Stimulated activated naive CD8-positive, alpha-beta T cell treated with anti-CD3 and anti-CD28 coated beads, Interleukin-15, Interleukin-2, amounts not matched to agents 100 U/mL and 50 U/mL, for 24 hours (primary cell): Measurements from ENCODE around the gene SYT1.
A peak's percentile ranks its signal among the peaks of the same experiment; 100 is the strongest.

ENCODE experiments used
- ATAC-seq: fragments of 150-1000 bp; cut with Tn5 transposase; one replicate; pipeline ENCODE4 v1.10.0; 2021
- DNase-seq: peaks from one replicate; pipeline ENCODE4 v3.0.0; 2021

The SYT1 gene

DNA sequence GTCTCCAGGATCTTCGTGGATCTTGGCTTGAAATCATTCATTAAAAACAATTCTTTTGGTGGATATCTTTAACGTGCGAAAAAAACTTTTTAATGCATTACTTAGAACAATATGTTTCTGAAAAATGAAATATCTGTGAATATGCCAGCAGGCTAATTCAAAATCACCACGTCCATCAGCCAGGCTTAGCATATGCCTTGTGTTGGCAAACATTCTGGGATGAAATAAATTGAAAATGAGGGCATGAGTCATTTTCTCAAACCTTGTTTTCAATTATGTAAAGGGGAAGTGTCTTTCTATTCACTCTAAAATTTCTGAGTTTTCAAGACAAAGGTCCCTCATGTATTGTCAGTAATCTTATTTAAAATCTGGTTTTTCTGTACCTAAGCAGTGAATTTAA is 432.3 kb downstream of the SYT1 start:
- no peak for ATAC-seq
- no peak for DNase-seq

DNA sequence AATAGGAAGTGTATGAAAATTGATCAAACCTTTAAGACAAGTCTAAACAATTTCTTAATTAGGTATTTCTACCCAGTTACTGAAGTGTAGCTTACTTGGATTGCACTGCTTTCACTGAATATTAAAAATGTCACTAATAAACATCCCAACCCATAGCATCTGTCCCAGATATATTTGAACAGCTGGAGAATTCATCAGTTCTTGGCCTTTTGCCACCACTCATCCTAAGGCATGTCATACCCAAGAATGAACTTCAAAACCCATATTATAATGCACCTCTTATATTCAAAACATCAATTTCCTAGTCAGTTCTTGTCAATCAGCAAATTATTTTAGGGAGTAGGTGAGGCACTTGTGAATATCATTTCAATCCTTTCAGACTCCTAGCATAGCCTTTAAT is 433.9 kb downstream of the SYT1 start:
- DNase-seq (no peak), ATAC-seq (no peak)

DNA sequence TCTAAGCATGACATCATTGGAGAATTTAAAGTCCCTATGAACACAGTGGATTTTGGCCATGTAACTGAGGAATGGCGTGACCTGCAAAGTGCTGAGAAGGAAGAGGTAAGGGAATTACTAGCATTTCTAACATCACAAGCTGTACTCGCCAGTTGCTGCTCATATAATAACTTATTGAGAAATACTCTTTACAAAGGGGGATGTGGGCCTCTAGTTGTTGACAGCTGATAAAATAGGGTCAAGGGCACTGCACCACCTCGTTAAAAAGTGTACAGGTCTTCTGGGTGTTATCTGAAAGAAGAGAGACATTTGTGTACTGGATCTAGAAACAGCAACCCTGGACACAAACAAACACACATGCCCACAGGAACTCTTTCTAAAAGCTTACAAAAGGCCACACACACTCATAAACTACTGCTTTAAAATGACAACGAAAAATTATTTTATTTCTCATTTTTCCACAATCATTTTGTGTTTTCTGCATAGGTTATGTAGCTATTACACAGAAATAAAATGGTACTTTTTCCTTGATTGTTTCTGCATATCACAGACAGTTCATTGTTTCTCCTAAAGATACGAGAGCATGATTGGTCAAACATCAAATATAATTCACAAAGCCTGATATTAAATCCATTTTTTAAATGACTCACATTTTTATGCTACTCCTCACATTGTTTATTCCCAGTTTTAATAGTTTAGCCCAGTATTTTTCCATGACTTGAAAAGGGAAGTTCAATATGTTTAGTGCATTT is 435.0 kb downstream of the SYT1 start:
- DNase-seq (no peak), ATAC-seq (no peak)

DNA sequence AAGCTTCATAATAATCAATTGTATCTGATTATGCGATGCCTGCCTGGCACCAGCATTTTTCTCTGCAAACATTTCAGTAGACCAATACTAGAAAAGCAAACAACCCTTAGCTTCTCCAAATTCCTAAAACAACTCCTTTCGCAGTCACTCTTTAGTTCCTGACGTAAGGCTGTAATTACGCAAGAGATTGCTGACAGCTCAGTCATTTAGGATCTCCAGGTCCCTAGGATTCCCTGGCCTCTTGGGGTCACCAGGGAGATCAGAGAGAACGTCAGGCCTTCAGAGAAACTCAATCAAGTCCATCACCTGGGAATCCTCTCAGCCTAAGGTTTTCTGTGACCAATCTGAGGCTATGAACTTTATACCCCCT is 435.6 kb downstream of the SYT1 start:
- ATAC-seq: no peak
- DNase-seq: no peak

DNA sequence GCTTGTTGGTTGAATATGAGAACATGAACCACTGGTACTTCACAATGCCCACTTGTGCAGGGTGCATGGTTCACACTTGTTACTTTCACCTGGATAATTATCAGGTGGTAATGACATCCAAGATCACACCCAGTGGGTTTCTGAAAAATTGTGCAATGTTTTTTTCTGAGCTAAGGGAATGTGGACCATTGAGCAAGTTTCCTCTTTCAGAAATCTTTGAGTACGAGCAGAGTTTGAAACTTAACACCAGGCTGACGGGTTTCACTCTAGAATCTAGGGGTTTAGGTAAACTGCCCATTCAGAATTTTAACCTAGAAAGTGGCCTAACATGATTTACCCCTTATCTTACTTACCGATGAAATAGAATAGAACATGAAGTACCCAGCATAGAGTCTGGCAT is 436.6 kb downstream of the SYT1 start:
- ATAC-seq (no peak), DNase-seq (no peak)

DNA sequence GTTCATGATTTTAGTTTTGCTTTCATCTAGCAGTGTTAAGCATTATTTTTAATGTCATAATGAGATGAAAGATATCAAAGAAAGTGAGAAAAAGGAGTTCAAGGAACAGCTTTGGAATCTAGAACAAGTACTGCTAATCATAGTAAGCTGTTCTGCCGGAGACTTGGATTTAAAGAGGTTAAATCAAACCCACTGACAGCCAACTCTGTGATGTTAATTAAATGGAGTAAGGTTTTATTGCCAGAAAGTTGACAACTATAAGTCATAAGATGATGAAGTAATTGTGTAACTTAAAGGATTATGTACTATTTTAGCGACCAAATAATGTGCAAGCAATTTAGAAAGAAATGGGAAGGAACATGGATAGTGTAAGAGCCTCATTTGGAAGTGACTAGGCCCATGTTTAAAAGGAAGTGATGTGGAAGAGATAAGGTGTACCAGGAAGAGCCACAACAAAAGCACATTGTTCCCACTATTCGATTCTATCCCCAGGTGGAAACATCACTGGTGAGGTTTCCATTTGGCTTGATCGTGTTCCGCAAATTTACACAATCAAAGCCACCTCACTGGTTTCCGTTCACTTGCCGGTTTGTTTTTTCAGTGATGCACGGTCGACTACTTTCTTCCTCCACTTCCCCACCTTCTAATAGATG is 437.7 kb downstream of the SYT1 start:
- DNase-seq (no peak), ATAC-seq (no peak)

DNA sequence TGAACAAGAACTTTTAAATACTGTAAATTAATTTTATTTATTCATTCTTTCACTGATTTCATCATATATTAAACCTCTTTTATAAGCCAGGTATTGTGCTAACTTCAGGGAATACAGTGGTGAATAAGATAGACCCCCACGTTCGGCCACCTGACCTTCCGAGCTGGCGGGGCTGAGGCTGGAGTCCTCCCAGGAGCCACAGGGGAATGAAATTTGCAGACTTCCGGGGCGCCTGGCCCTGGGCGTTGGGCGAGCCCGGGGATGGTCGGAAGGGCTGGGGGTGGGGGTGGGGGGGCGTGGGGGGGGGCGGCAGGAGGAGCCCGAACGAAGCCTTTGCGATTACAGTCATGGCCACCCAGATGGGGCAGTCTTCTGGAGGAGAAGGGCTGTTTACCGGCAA is 442.8 kb downstream of the SYT1 start:
- DNase-seq (no peak), ATAC-seq (no peak)

DNA sequence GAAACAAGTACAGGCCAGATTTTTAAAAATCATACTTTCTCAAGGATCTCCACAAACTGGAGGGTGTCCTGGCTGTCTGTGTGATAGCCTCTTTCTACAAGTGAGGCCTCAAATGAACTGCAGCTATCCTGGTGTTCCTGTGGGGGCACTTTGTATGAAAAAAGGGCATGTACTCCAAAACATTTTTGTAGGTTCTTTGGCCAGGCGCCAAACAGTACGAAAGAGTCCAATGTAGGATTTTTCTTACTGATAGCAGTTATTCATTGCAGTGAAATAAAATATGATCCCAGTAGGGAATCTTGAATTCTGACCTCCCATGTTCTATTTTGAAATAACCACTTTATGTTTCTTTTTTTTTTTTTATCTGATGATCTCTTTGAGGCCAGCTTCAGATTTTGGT is 444.5 kb downstream of the SYT1 start:
- ATAC-seq (no peak), DNase-seq (no peak)

DNA sequence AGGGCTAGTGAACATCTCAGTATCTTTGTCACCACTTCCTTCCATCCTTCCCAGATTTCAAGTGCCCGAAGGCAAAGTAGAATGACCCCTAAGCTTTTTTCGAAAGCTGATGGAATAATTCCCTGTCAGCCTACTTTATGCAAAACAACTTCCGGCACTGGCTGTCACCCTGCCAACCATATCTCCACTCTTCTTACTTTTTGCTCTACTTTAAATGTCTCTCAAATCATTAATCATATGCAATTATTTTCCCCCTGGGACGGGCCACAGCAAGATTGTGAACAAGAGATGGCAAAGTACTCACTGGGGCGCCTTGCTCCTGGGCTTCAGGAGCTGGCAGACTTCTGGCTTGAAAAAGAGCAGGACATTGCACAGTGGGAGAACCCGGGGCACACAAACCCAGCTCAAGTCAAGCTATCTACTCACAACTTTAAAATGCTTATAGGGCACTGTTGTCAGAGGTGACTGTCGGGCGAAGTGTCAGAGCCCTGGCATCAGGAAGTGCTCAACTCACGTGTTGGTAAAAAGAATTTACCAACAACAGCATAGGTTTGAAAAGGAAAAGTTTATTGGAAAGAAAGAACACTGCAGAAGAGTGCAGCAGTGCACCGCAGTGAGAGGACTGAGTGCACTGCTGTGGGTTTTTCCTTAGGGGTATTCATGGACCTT is 452.7 kb downstream of the SYT1 start:
- no peak for ATAC-seq

DNA sequence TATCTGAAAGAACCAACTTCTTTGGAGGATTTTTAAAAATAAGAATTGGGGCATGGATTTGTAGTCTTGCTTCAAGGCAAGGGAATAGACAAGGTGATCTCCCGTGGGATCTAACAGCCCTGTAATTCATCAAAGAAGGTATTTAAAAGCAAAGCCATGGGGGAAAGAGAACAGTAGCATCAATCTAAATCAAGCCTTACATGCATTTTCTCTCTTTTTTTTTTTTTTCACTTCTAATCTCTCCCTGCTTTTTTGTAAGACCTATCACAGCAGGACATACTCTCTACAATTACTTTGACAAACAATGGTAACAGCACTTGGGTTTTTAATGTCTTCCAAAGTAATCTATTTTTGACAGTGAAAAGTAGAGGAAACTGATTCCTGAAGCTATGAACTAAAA is 458.3 kb downstream of the SYT1 start:
- no peak for DNase-seq
- no peak for ATAC-seq

More for the DNA sequence above, 452.7 kb downstream of the SYT1 start:
- no peak for DNase-seq

DNA sequence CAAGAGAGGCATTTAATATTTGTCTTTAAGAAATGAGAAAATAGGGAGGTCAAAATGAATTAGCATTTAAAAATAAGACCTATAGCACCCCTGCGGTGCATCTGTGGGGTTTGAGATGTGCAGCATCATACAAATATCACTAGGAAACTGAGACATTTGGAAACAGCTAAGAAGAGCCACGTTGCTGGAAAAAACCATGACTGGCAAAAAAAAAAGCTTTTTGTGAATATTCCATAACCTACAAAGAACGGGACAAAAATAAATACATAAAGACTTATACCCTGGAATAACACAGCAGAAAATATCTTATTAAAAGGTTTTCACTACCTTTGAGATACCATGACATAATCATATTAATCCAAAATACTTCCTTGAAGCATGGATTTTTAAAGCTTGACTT is 460.0 kb downstream of the SYT1 start:
- DNase-seq (no peak), ATAC-seq (no peak)

DNA sequence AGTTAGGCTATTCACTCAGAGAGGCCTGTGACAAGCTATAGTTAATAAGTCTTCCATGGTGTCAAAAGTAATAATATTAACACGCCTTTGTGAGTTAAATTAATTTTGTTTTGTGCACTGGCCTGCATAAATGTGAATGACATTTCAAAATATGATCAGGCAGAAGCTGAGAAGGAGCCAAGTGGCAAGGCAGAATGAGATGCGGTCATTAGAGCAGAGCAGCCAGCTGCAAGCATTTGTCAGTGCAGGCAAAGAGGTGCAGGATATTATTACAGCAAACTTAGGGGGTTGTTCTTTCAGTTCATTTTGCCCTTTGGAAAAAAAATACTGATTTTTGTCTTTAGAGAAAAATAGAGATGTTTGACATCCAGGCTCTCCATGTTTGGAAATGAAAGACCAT is 461.6 kb downstream of the SYT1 start:
- no peak for ATAC-seq

DNA sequence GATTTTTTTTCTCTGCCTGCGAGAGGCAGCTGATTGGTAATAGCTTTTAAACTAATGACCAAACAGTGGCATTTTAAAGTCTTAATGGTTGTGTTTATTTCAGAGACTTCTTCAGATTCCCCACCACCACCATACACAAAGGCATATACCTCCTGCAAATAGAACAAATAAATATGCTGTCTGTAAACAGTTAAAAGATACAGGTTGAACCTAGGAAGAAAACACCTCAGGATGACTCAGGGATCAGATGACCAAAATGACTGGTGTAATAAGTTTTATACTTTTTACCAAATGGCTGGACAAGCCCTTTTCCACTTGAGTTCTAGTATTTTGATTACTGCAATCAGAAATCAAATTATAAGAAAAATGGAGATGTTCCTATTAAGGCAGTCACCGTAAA is 462.1 kb downstream of the SYT1 start:
- DNase-seq (no peak), ATAC-seq (no peak)

More for the DNA sequence above, 461.6 kb downstream of the SYT1 start:
- no peak for DNase-seq

DNA sequence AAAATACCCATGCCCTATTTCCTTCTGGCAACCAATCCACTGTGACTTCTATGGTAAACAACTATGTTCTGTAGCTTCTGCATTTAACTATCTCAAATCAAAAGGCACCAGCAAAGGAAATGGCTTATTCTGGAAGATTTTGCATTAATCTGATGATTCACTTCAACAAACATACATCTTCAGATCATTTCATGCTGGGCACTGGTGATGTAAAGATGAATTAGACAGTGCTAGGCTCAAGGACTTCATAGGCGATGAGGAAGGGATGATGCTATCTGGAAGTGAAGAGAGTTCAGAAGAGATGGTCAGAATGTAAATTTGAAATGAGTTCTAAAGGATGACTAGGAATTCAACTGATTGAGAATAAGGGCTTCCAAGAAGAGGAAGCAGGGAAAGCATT is 462.9 kb downstream of the SYT1 start:
- DNase-seq (no peak), ATAC-seq (no peak)

DNA sequence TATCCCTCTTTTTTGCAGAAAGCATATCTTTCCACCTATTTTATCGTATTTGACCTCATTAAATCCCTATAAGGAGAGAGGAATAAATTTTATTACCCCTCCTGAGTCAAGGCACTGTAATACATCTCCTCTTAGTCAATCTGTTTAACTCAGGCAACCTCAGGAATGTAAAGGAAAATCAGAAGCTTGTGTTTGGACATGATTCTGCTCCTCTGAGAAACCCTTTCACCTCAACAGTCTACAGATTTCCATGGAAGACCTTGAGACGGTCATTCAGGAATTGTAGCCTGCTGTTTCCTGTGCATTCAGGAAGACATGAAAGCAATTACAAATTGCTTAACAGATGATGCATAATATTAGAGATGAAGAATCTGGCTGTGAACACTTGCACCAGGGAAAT is 465.4 kb downstream of the SYT1 start:
- DNase-seq (no peak), ATAC-seq (no peak)

DNA sequence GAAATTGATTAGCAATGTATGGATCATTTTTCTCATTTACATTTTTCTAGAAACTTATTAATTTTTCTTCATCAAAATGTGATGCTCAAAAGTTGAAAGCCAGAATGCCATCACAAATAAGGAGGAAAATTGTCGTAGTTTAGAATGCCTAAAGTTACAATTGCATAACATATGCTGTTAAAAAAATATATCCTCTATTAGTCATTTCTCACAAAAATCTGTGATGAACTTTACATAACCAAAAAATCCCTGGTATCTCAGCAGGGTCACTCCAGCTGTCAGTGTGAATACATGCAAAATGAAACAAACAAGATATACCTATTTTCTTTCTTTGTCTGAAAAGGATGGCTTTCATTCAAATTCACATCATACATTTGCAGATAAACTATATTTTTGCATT is 467.3 kb downstream of the SYT1 start:
- DNase-seq: no peak
- no peak for ATAC-seq

DNA sequence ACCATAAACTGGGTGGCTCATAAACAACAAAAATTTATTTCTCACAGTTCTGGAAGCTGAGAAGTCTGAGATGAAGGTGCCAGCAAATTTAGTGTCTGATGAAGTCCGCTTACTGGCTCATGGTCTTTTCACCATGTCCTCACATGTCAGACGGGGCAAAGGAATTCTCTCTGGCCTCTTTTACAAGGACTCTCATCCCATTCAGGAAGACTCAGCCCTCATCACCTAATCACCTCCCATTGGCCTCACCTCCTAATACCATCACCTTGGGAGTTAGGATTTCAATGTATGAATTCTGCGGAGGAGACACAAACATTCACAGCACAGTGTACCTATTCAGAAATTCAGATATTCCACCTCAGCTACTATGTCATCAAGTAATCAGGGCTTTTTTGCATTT is 468.6 kb downstream of the SYT1 start:
- ATAC-seq: no peak
- DNase-seq: no peak

DNA sequence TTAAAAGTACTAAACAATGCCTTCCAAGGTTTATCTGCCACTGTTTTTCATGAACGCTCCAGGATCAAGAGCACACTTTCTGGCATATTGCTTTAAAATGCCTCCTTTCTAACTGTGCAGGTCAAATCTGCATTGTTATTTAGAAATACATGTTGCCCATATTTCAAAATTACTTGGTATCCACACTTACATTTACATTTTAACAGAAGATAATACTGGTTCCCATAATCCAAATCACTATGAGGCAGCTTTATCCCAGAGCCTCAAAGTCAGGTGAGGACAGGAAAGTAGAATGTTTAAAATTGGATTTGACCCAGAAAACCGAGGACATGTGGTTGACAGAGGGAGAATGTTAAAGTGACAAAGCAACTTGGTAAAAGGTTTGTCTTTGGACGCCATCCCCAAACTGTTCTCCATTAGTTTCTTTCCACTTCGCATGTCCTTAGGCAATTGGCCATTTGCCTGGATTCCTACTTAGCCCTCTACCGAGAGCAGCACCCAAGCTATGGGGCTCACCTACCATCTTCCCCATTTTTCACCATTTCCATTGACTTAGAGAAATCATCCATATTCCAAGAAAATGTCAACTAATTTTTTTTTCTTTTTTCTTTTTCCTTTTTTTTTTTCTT is 473.2 kb downstream of the SYT1 start:
- ATAC-seq: no peak

DNA sequence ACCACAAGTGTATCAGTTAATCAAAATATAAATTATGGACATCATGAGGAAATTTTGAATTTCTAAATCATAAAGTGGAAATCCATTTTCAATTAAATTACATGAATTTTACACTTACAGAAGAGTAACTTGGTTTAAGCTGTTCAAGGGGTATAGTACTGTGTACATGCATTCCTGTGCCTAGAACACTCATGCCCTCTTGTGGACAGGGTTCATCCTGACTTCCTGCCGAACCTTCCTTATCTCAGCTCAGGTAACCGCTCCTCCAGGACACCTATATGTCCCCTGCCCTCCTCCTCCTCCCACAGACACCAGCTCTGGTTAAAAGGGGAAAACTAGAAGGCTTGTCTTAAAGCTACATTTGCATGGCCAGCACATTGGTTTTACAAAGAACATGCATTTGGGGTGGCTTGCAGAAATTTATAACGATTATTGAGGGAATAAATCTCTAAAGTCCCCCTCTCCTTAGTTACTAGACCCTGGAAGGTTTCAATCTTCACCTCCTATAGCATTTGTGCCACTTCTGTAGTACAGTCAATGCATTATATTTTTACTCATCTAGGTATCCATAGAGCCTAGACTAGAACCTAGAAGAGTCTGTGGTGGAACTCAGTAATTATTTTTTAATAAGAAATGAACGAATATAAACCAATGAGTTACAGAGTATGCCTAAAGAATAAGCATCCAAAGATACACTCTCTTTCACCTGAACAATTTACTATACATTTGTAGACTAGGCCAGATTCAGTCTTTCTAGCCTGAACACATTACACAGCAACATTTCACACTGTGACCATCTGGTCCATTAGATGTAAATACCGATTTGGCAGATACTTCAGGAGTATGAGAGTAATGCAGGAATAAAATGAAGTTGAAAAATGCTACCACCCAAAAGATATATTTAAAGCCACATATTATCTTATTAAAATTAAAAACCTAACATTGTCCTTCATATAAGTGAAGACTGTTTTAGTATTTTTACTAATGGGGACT is 480.6 kb downstream of the SYT1 start:
- DNase-seq (peak; percentile 6), ATAC-seq (no peak)

More for the DNA sequence above, 473.2 kb downstream of the SYT1 start:
- DNase-seq: no peak

DNA sequence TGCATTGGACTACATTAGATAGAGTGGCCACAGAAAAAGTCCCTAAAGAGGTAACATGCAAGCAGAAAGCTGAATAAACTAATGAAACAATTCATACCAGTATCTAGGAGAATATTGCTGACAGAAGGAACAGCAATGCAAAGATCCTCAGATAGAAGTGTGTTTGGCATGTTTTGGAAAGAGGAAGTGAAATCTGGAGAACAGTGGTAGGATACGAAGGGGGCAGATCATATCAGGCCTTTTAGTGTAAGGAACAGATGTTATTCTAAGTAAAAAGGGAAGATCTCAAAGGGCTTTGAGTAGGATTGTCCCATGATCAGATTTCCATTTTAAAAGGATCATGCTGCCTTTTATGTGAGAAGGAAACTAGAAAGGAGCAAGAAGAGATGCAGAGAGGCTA is 483.3 kb downstream of the SYT1 start:
- ATAC-seq: no peak
- DNase-seq: no peak

DNA sequence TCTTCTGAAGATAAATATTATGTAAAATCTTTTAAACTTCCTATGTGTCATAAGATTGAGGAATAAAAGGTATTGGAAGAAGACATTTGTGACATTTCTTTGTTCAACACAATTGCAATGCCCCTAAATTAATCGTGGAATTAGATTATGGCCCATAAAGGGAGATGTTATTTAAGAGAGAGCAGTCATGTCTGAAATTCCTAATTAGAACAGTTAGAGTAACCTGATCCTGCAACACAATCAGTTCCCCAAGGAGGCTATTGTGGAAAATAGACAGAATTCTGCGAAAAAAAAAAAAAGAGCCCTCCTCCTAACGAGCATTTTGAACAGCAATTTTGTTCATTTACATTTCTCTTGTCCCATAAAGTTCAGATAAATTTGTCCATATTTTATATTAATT is 486.7 kb downstream of the SYT1 start:
- DNase-seq (no peak), ATAC-seq (no peak)

DNA sequence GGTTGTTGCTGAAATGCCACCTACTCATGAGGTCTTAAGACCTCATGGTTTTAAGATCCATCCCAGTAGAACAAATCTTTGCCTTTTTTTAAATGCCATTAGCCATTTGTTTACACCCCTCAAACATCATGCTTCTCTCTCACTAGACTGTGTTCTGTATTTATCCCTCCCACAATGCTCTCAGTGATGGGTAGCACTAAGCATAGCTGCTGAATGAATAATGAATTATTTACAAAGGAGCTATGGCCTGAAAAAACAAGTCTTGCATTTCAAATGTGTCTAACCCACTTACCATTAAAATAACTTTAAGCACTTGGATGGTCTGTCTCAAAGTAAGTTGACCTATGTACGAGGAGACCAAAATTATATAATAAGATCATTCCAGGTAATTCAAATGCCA is 491.6 kb downstream of the SYT1 start:
- ATAC-seq: no peak
- DNase-seq: no peak
